Activated CD8-positive, alpha-beta memory T cell treated with anti-CD3 and anti-CD28 coated beads for 4 hours (primary cell): Measurements from ENCODE around the gene PAXIP1.
A peak's percentile ranks its signal among the peaks of the same experiment; 100 is the strongest.

ENCODE experiments used
- DNase-seq, 2 donors: peaks; one replicate each; pipeline ENCODE4 v3.0.0-alpha.2; 2020; ENCODE audit warnings: low read depth in 2 of 2

The PAXIP1 gene

GRCh38 chr7:154994996-154995395 lies 7.9 kb downstream of the PAXIP1 start:
- no peak for DNase-seq

- no peak for DNase-seq
These were observed 11.9 kb downstream of the PAXIP1 start for GRCh38 chr7:154990964-154991540.

GRCh38 chr7:154987571-154987970 lies 15.4 kb downstream of the PAXIP1 start:
- no peak for DNase-seq

- DNase-seq, result no peak
These were observed 16.6 kb downstream of the PAXIP1 start for GRCh38 chr7:154986200-154986945.

- no peak for DNase-seq
These were observed 17.7 kb downstream of the PAXIP1 start for GRCh38 chr7:154985230-154985629.

GRCh38 chr7:154984601-154985188 lies 18.2 kb downstream of the PAXIP1 start:
- DNase-seq, result no peak

- DNase-seq, result no peak
These were observed 24.9 kb downstream of the PAXIP1 start for GRCh38 chr7:154978017-154978416.

GRCh38 chr7:154977250-154977649 lies 25.7 kb downstream of the PAXIP1 start:
- no peak for DNase-seq

GRCh38 chr7:154976844-154977243 lies 26.1 kb downstream of the PAXIP1 start:
- no peak for DNase-seq

GRCh38 chr7:154975984-154976383 lies 26.9 kb downstream of the PAXIP1 start:
- DNase-seq, result no peak

- no peak for DNase-seq
These were observed 29.5 kb downstream of the PAXIP1 start for GRCh38 chr7:154973381-154973780.

GRCh38 chr7:154968336-154969001 lies 34.5 kb downstream of the PAXIP1 start:
- no peak for DNase-seq

GRCh38 chr7:154967401-154967955 lies 35.4 kb downstream of the PAXIP1 start:
- no peak for DNase-seq

GRCh38 chr7:154965014-154965413 lies 37.9 kb downstream of the PAXIP1 start:
- DNase-seq, result no peak

GRCh38 chr7:154960063-154960790 lies 42.7 kb downstream of the PAXIP1 start:
- no peak for DNase-seq

- no peak for DNase-seq
These were observed 46.5 kb downstream of the PAXIP1 start for GRCh38 chr7:154956427-154956826.

- DNase-seq, result peak; percentile 32 to 33
These were observed 49.8 kb downstream of the PAXIP1 start for GRCh38 chr7:154953006-154953684.

- DNase-seq, result no peak
These were observed 52.0 kb downstream of the PAXIP1 start for GRCh38 chr7:154950960-154951359.

- no peak for DNase-seq
These were observed 55.3 kb downstream of the PAXIP1 start for GRCh38 chr7:154947604-154948003.

GRCh38 chr7:154946166-154946565 lies 56.8 kb downstream of the PAXIP1 start:
- no peak for DNase-seq

GRCh38 chr7:154943906-154944305 lies 59.0 kb downstream of the PAXIP1 start:
- no peak for DNase-seq
